ENCODE measurements around the gene SDHC. TPM values are rescaled to one million over a fixed set of nuclear protein-coding genes. Genes with fewer than 3 reads are reported as not detected.
"Not testable (repeated sequence)": the region's sequence is repeated elsewhere in the genome, so short reads cannot be mapped to it uniquely, and the experiment has no call there.

SDHC gene
- total and polyA plus RNA-seq, 3 experiments from 2014 or later = 199 to 232 (median 226) TPM

- Histone ChIP-seq H3K4me3 (ENCODE audit: low read length) (peak overlapping the region; percentile 86), H3K9me3 (ENCODE audit: low read length) (no peaks in the 10 kb centered on the region), H3K36me3 (ENCODE audit: insufficient read depth, low read length) (no peaks in the 10 kb centered on the region), H3K27me3 (ENCODE audit: insufficient read depth, low read length, poor library complexity, severe bottlenecking) (no peaks in the 10 kb centered on the region), H3K4me1 (ENCODE audit: insufficient read depth, low read length) (peaks cover 18% of the 10 kb centered on the region), H3K27ac (ENCODE audit: low read depth, low read length) (peak overlapping the region; percentile 97)
- peaks cover 0 to 4% (median 3%) of the 10 kb centered on the region in 5 donors for H3K9me3 Mint-ChIP-seq
- no peak for DNase-seq
- ChIA-PET CTCF (no interaction called here), POLR2A (interaction anchor here (0.6 kb wide), 1 partner anchor 85 kb away, joined by 3 read pairs; the partner anchor contains the start of gene SDHC)
- H3K27ac Mint-ChIP-seq = peak overlapping the region; percentile 98 to 100 (median 99)
- H3K4me1 Mint-ChIP-seq = peaks cover 24 to 45% (median 42%) of the 10 kb centered on the region in 3 donors
- peak overlapping the region; percentile 92 to 100 (median 97) for H3K4me3 Mint-ChIP-seq
- H3K27me3 Mint-ChIP-seq = peaks cover 0 to 13% of the 10 kb centered on the region in 2 donors
- peaks cover 0 to 13% (median 4%) of the 10 kb centered on the region in 3 donors for H3K36me3 Mint-ChIP-seq
These were observed 84.7 kb downstream of the SDHC start for GRCh38 chr1:161398900-161399256.

DNA sequence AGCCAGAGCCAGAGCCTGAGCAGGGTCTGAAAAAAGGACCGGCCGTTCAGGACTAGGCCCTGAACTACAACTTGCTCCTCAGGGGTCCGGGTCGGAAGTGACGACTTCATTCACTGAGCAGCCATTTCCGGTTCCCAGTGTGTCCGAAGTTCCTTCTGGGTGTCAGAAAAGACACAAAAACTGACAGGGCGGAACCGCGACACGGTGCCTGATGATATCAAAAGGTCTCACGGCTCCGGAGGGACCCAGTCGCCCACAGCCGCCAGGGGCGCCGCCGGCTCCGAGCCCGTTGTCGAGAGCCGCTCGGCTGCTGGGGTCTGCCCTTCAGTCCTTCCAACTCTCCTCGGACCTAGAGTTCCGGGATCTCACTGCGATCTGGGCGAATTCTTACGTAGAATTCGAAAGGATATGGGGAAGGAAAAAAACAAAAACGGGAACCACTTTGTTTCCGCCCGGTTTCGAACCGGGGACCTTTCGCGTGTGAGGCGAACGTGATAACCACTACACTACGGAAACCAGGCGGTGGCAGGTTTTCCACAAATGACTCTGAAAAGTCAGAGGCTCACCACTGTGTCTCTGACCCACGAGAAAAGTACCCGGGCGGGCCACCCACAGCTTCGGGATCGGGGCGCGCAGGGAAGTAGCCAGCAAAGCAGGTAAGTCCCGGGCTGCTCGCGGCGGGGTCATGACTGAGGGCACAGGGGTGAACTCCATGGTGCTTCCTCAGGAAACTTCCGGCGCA lies 85.2 kb downstream of the SDHC start:
- ChIA-PET CTCF (interaction anchor here (0.8 to 2.2 kb wide), 5 partner anchors 9 to 208 kb away, joined by 3 to 11 read pairs (median 6); partner anchors contain the start of gene NDUFS2), POLR2A (interaction anchor here (0.9 kb wide), 1 partner anchor 282 kb away, joined by 3 read pairs; the partner anchor contains the start of genes NIT1 and PFDN2)
- Histone ChIP-seq H3K36me3 (ENCODE audit: insufficient read depth, low read length) (no peaks in the 10 kb centered on the region), H3K4me3 (ENCODE audit: low read length) (peak overlapping the region; percentile 86), H3K4me1 (ENCODE audit: insufficient read depth, low read length) (peaks cover 18% of the 10 kb centered on the region), H3K27me3 (ENCODE audit: insufficient read depth, low read length, poor library complexity, severe bottlenecking) (no peaks in the 10 kb centered on the region), H3K9me3 (ENCODE audit: low read length) (no peaks in the 10 kb centered on the region), H3K27ac (ENCODE audit: low read depth, low read length) (peak overlapping the region; percentile 97)
- H3K27ac Mint-ChIP-seq = peak overlapping the region; percentile 98 to 100 (median 99)
- peak overlapping the region; percentile 92 to 100 (median 97) for H3K4me3 Mint-ChIP-seq
- H3K36me3 Mint-ChIP-seq = peaks cover 0 to 13% (median 4%) of the 10 kb centered on the region in 3 donors
- H3K4me1 Mint-ChIP-seq = peaks cover 30 to 51% (median 47%) of the 10 kb centered on the region in 3 donors
- peak; percentile 85 to 95 (median 93) for DNase-seq
- peaks cover 0 to 4% (median 4%) of the 10 kb centered on the region in 5 donors for H3K9me3 Mint-ChIP-seq
- H3K27me3 Mint-ChIP-seq = peaks cover 0 to 13% of the 10 kb centered on the region in 2 donors

DNA sequence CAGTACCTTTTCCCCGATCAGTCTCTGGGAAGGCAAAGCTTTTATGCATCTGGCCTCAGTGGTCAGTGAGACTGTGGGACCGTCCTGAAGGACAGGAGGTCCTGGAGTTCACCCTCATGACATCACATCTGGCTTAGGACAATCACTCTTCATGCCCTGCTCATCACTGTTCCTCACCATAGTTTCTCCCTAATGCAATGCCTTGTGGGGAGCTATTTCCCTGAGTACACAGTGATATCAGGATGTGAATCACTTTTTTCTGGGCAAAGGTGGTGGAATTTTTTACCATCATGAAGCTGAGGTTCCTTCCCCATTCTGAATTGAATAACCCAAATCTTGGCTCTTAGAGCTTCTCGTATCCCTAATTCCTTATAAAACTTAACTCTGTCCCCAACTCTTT lies 88.3 kb downstream of the SDHC start:
- peak overlapping the region in 1 of 8 donors; percentile 57 for H3K27ac Mint-ChIP-seq
- Histone ChIP-seq H3K9me3 (ENCODE audit: low read length) (no peaks in the 10 kb centered on the region), H3K4me3 (ENCODE audit: low read length) (no peak overlapping the region), H3K27ac (ENCODE audit: low read depth, low read length) (no peak overlapping the region), H3K36me3 (ENCODE audit: insufficient read depth, low read length) (no peaks in the 10 kb centered on the region), H3K4me1 (ENCODE audit: insufficient read depth, low read length) (peaks cover 18% of the 10 kb centered on the region), H3K27me3 (ENCODE audit: insufficient read depth, low read length, poor library complexity, severe bottlenecking) (no peaks in the 10 kb centered on the region)
- H3K4me1 Mint-ChIP-seq = peaks cover 30 to 56% (median 53%) of the 10 kb centered on the region in 3 donors
- ChIA-PET CTCF (interaction anchor here (0.6 kb wide), 1 partner anchor 100 kb away, joined by 3 read pairs; no protein-coding TSS in a partner anchor), POLR2A (interaction anchor here (0.6 kb wide), 1 partner anchor 18 kb away, joined by 4 read pairs; no protein-coding TSS in a partner anchor)
- DNase-seq = no peak
- peaks cover 0 to 13% of the 10 kb centered on the region in 2 donors for H3K27me3 Mint-ChIP-seq
- peak overlapping the region in 1 of 7 donors; percentile 78 for H3K4me3 Mint-ChIP-seq
- H3K36me3 Mint-ChIP-seq = peaks cover 0 to 14% (median 4%) of the 10 kb centered on the region in 3 donors
- H3K9me3 Mint-ChIP-seq = peaks cover 0 to 4% (median 4%) of the 10 kb centered on the region in 5 donors

DNA sequence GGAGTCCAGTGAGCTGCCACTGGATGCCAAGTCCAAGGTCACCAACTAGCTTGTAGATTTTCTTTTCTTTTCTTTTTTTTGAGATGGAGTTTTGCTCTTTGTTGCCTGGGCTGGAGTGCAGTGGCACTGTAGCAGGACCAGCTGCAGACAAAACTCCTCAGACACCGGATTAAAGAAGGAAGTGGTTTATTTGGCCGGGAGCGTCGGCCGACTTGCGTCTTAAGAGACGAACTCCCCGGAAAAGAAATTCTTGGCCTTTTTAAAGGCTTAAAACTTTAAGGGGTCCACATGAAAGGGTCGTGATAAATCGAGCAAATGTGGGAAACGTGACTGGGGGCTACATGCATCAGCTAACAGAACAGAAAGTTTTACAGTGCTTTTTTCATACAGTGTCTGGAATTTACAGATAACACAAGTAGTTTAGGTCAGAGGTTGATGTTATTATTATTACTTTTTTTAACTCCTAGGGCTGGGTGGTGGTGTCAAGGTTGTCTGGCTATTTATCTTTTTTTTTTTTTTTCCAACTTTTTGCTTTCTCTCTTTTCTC lies 89.9 kb downstream of the SDHC start:
- no peak for DNase-seq

DNA sequence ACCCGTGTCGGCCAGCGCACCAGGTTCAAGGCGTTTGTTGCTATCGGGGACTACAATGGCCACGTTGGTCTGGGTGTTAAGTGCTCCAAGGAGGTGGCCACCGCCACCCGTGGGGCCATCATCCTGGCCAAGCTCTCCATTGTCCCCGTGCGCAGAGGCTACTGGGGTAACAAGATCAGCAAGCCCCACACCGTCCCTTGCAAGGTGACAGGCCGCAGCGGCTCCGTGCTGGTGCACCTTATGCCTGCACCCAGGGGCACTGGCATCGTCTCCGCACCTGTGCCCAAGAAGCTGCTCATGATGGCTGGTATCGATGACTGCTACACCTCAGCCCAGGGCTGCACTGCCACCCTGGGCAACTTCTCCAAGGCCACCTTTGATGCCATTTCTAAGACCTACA lies 92.4 kb downstream of the SDHC start:
- CTCF ChIA-PET; H3K4me1 ChIP-seq (ENCODE audit: insufficient read depth, low read length); H3K27ac ChIP-seq (ENCODE audit: low read depth, low read length): not testable (repeated sequence)

More for the DNA sequence above, 89.9 kb downstream of the SDHC start:
- Histone ChIP-seq H3K4me3 (ENCODE audit: low read length) (no peak overlapping the region), H3K4me1 (ENCODE audit: insufficient read depth, low read length) (peaks cover 10% of the 10 kb centered on the region), H3K9me3 (ENCODE audit: low read length) (no peaks in the 10 kb centered on the region), H3K36me3 (ENCODE audit: insufficient read depth, low read length) (no peaks in the 10 kb centered on the region), H3K27me3 (ENCODE audit: insufficient read depth, low read length, poor library complexity, severe bottlenecking) (no peaks in the 10 kb centered on the region), H3K27ac (ENCODE audit: low read depth, low read length) (no peak overlapping the region)
- H3K9me3 Mint-ChIP-seq = peaks cover 0 to 4% (median 4%) of the 10 kb centered on the region in 5 donors
- peak overlapping the region in 1 of 7 donors; percentile 67 for H3K4me3 Mint-ChIP-seq
- ChIA-PET CTCF (no interaction called here), POLR2A (no interaction called here)
- peaks cover 26 to 53% (median 51%) of the 10 kb centered on the region in 3 donors for H3K4me1 Mint-ChIP-seq
- H3K36me3 Mint-ChIP-seq = peaks cover 3 to 12% (median 4%) of the 10 kb centered on the region in 3 donors
- peaks cover 0 to 9% of the 10 kb centered on the region in 2 donors for H3K27me3 Mint-ChIP-seq
- no peak overlapping the region for H3K27ac Mint-ChIP-seq

GRCh38 chr1:161407451-161407985 lies 93.3 kb downstream of the SDHC start:
- Histone ChIP-seq H3K4me3 (ENCODE audit: low read length) (no peak overlapping the region), H3K4me1 (ENCODE audit: insufficient read depth, low read length) (peaks cover 6% of the 10 kb centered on the region), H3K9me3 (ENCODE audit: low read length) (no peaks in the 10 kb centered on the region), H3K27ac (ENCODE audit: low read depth, low read length) (no peak overlapping the region), H3K36me3 (ENCODE audit: insufficient read depth, low read length) (no peaks in the 10 kb centered on the region), H3K27me3 (ENCODE audit: insufficient read depth, low read length, poor library complexity, severe bottlenecking) (no peaks in the 10 kb centered on the region)
- H3K27me3 Mint-ChIP-seq = no peaks in the 10 kb centered on the region
- no peak for DNase-seq
- H3K27ac Mint-ChIP-seq = peak overlapping the region in 2 of 8 donors; percentile 5 to 14
- H3K4me3 Mint-ChIP-seq = peak overlapping the region in 1 of 7 donors; percentile 28
- H3K36me3 Mint-ChIP-seq = peaks cover 0 to 6% (median 1%) of the 10 kb centered on the region in 3 donors
- peaks cover 25 to 47% (median 44%) of the 10 kb centered on the region in 3 donors for H3K4me1 Mint-ChIP-seq
- POLR2A ChIA-PET = no interaction called here
- CTCF ChIA-PET = interaction anchor here (0.8 to 1.6 kb wide), 2 partner anchors 32 to 101 kb away, joined by 3 to 4 read pairs; no protein-coding TSS in a partner anchor
- H3K9me3 Mint-ChIP-seq = peaks cover 0 to 6% (median 0%) of the 10 kb centered on the region in 5 donors

More for the DNA sequence above, 92.4 kb downstream of the SDHC start:
- H3K36me3 ChIP-seq (ENCODE audit: insufficient read depth, low read length); H3K9me3 ChIP-seq (ENCODE audit: low read length); H3K27me3 Mint-ChIP-seq; DNase-seq; H3K27ac Mint-ChIP-seq; H3K36me3 Mint-ChIP-seq; H3K27me3 ChIP-seq (ENCODE audit: insufficient read depth, low read length, poor library complexity, severe bottlenecking); H3K4me3 Mint-ChIP-seq; H3K9me3 Mint-ChIP-seq; H3K4me3 ChIP-seq (ENCODE audit: low read length); POLR2A ChIA-PET: not testable (repeated sequence)
- peaks cover 25 to 51% (median 48%) of the 10 kb centered on the region in 3 donors for H3K4me1 Mint-ChIP-seq

GRCh38 chr1:161408429-161409052 lies 94.4 kb downstream of the SDHC start:
- peaks cover 0 to 6% (median 1%) of the 10 kb centered on the region in 3 donors for H3K36me3 Mint-ChIP-seq
- no peak overlapping the region for H3K27ac ChIP-seq (ENCODE audit: low read depth, low read length)
- ChIA-PET CTCF (interaction anchor here (0.8 to 1.6 kb wide), 3 partner anchors 9 to 102 kb away, joined by 3 to 6 read pairs (median 4); no protein-coding TSS in a partner anchor), POLR2A (no interaction called here)
- H3K4me3 ChIP-seq (ENCODE audit: low read length) = no peak overlapping the region
- no peaks in the 10 kb centered on the region for H3K27me3 ChIP-seq (ENCODE audit: insufficient read depth, low read length, poor library complexity, severe bottlenecking)
- no peaks in the 10 kb centered on the region for H3K9me3 ChIP-seq (ENCODE audit: low read length)
- no peak for DNase-seq
- no peak overlapping the region for H3K4me3 Mint-ChIP-seq
- H3K4me1 Mint-ChIP-seq = peaks cover 26 to 41% (median 37%) of the 10 kb centered on the region in 3 donors
- peaks cover 0 to 6% (median 0%) of the 10 kb centered on the region in 5 donors for H3K9me3 Mint-ChIP-seq
- H3K36me3 ChIP-seq (ENCODE audit: insufficient read depth, low read length) = no peaks in the 10 kb centered on the region
- H3K27me3 Mint-ChIP-seq = peaks cover 0 to 1% of the 10 kb centered on the region in 2 donors
- H3K27ac Mint-ChIP-seq = peak overlapping the region in 1 of 8 donors; percentile 10
- peaks cover 6% of the 10 kb centered on the region for H3K4me1 ChIP-seq (ENCODE audit: insufficient read depth, low read length)

Measured in CD8-positive, alpha-beta memory T cell (primary cell).